Adrenal gland (tissue), 5 donors: ENCODE results near the gene RHOBTB3.

Source experiments
- POLR2A ChIP-seq, 2 donors: fragments of 450-650 bp; IDR thresholded peaks; one replicate each; pipeline ENCODE4 v1.6.1; 2017; ENCODE audit warnings: antibody characterized with exemption in 2 of 2, mild to moderate bottlenecking in 2 of 2, moderate library complexity in 1 of 2
- TF ChIP-seq, protein P1 (sequence below), 6 experiments: fragments of 450-650 bp in 4 of 6; fragments of 200-600 bp in 2 of 6; sonication (generic) in 1 of 6; IDR thresholded peaks; 1 replicate in 5 of 6; 2 replicates in 1 of 6; pipeline versions ENCODE4 v1.5.1 to v1.8.0; 2016 to 2021; ENCODE audit warnings: antibody characterized with exemption in 6 of 6, mild to moderate bottlenecking in 2 of 6, moderate library complexity in 1 of 6
- donor health status: DM: no; HTN: no; CAD: no.

DNA sequence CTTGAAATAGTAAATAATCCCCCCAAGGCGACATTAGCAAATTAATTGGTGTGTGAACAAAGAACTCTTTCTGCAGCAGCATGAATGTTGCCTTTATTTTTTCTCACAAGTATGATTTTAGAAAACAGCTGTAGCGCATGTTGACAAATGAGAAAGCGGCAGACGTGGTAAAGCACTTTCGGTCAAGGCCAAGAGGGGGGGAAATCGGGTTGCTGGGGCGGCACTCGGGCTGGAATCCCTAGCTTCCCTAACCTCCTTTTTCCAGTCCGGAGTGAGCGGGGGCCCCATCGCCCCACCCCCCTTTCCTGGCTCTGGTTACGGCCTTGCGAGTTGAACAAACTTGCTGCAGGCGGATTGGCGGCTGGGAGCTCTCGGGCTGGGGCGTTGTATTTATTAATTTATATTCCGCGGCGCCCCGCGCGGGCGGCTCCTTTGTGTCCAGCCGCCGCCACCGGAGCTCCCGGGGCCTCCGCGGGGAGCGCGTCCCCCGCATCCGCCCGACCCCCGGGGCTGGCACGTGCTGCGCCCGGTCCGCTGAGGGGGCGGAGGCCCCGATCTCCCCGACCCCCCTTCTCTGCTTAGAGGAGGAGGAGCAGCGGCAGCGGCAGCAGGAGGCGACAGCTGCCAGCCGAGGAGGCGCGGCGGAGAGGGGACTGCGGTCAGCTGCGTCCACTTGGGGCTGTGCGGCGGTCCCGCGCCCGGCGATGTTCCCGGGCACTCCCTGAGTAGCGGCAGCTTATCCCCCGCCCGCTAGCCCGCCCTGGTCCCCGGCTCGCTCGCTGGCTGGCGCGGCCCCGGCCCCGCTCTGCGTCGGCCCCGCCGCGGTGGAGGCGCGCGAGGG lies at the start of gene RHOBTB3:
- TF ChIP-seq, protein P1, sequence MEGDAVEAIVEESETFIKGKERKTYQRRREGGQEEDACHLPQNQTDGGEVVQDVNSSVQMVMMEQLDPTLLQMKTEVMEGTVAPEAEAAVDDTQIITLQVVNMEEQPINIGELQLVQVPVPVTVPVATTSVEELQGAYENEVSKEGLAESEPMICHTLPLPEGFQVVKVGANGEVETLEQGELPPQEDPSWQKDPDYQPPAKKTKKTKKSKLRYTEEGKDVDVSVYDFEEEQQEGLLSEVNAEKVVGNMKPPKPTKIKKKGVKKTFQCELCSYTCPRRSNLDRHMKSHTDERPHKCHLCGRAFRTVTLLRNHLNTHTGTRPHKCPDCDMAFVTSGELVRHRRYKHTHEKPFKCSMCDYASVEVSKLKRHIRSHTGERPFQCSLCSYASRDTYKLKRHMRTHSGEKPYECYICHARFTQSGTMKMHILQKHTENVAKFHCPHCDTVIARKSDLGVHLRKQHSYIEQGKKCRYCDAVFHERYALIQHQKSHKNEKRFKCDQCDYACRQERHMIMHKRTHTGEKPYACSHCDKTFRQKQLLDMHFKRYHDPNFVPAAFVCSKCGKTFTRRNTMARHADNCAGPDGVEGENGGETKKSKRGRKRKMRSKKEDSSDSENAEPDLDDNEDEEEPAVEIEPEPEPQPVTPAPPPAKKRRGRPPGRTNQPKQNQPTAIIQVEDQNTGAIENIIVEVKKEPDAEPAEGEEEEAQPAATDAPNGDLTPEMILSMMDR (IDR thresholded peaks at IDR 0.05), result peak in 2 of 6 experiments; percentile 2 to 5
- TF ChIP-seq POLR2A (IDR thresholded peaks at IDR 0.05), result peak; percentile 78 to 96
